ENCODE data around the gene SMIM7.
"Not testable (repeated sequence)": the region's sequence is repeated elsewhere in the genome, so short reads cannot be mapped to it uniquely, and the experiment has no call there.

Gene SMIM7

DNA sequence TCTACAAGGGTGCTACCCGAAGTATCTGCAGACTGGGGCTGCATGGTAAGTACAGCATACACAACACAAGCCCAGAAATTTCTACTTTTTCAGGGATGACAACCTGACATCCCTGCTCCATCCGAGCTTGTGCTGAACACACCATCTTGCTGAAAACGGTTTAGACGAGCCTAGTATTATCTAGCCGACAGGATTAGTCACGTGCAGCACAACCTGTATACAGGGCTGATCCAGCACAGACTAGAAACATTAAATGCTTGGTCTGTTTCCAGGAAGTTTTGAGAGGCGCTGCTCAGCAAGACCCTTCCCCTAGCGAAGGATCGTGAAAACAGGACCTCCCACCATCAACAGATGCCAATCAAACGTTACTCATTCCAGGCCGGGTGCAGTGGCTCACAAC, 4.2 kb downstream of the SMIM7 start:
- no peak for DNase-seq (ENCODE audit: low spot score)

GRCh38 chr19:16654627-16655026, 5.3 kb downstream of the SMIM7 start:
- no peak for DNase-seq (ENCODE audit: low spot score)

GRCh38 chr19:16654140-16654539, 5.8 kb downstream of the SMIM7 start:
- DNase-seq (ENCODE audit: low spot score): peak; percentile 16

DNA sequence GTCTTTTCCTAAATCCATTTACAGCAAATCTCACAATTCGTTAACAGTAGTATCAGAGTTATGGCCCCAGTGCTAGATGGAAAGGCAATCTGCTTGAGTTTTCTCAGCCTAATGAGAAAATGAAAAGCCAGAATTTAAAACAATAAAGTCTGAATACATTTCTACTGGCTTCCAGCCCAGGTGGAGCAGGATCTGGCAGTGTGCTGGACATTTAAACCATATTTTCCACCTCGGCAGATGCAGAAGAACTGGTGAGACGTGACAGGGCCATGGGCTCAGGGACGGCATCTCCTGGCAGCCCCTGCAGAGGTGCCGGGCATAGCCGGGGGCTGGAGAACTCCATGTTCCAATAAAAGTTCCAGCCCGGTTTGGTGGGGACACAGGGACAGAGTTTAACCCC, 7.1 kb downstream of the SMIM7 start:
- DNase-seq (ENCODE audit: low spot score): no peak

GRCh38 chr19:16651421-16652188, 8.3 kb downstream of the SMIM7 start:
- DNase-seq (ENCODE audit: low spot score): not testable (repeated sequence)

- no peak for DNase-seq (ENCODE audit: low spot score)
Observed at GRCh38 chr19:16650821-16651220, 9.1 kb downstream of the SMIM7 start.

DNA sequence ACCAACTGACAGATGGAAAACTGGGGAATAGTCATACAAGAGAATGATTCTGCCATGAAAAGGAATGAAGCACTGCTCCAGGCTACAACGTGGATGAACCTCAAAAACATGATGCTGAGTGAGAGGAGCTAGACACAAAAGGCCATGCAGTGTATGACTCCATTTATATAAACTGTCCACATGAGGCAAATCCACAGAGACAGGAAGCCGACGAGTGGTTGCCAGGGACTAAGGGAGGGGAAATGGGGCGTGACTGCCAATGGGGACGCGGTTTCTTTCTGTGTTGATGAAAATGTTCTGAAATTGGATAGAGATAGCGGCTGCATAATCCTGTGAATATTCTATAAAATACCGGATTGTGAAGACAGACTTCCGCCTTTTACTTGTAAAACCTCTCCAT, 10.2 kb downstream of the SMIM7 start:
- DNase-seq (ENCODE audit: low spot score): no peak

- no peak for DNase-seq (ENCODE audit: low spot score)
Observed at GRCh38 chr19:16645140-16645539, 14.8 kb downstream of the SMIM7 start.

DNA sequence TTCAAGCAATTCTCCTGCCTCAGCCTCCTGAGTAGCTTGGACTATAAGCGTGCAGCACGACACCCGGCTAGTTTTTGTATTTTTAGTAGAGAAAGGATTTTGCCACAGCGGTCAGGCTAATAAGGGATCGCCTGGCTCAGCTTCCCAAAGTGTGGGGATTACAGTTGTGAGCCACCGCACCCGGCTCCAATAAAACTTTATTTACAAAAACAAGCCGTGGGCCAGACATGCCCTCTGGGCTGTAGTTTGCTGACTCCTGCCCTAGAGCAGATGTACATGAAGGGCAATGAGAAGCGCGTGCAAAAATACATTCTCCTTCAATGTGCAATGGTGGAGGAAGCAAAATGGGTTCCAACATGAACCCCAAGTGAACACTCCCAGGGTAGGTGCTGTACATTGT, 18.2 kb downstream of the SMIM7 start:
- DNase-seq (ENCODE audit: low spot score): no peak

DNA sequence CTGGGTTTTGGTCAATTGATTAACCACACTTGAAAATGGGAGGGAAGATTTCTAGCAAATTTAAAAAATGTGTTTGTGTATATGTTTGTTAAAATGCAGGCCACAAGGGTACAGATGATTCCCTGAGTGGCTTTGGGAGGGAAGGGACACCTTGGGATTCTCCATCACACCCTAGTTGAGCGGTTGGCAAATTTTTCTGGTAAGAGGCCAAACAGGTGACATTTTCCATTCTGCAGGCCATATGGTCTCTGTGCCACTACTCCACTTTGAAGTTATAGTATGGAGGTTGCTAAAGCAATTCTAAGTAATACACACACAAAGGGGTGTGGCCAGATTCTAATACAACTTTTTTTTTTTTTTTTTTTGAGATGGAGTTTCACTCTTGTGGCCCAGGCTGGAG, 19.0 kb downstream of the SMIM7 start:
- no peak for DNase-seq (ENCODE audit: low spot score)

DNA sequence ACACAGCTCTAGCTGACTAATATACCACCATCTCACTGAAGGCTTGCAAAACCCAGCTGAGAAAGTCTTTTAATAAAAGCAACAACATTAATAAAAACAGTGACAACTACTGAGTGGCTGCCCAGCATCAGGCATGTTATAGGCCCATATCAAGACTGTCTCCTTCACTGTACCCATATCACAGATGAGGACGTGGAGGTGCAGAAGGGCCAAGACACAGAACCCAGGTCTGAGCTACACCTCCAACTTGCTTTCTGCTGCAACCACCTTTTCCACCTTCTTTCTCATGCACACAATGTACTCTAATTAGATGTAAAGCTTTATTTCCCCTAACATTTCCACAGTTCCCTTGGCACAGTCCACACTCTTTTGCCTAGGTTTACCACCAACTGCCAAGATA, 21.3 kb downstream of the SMIM7 start:
- DNase-seq (ENCODE audit: low spot score): no peak

- no peak for DNase-seq (ENCODE audit: low spot score)
Observed at GRCh38 chr19:16637535-16637934, 22.4 kb downstream of the SMIM7 start.

GRCh38 chr19:16631465-16631864, 28.5 kb downstream of the SMIM7 start:
- DNase-seq (ENCODE audit: low spot score): no peak

GRCh38 chr19:16628984-16629691, 30.8 kb downstream of the SMIM7 start:
- DNase-seq (ENCODE audit: low spot score): no peak

DNA sequence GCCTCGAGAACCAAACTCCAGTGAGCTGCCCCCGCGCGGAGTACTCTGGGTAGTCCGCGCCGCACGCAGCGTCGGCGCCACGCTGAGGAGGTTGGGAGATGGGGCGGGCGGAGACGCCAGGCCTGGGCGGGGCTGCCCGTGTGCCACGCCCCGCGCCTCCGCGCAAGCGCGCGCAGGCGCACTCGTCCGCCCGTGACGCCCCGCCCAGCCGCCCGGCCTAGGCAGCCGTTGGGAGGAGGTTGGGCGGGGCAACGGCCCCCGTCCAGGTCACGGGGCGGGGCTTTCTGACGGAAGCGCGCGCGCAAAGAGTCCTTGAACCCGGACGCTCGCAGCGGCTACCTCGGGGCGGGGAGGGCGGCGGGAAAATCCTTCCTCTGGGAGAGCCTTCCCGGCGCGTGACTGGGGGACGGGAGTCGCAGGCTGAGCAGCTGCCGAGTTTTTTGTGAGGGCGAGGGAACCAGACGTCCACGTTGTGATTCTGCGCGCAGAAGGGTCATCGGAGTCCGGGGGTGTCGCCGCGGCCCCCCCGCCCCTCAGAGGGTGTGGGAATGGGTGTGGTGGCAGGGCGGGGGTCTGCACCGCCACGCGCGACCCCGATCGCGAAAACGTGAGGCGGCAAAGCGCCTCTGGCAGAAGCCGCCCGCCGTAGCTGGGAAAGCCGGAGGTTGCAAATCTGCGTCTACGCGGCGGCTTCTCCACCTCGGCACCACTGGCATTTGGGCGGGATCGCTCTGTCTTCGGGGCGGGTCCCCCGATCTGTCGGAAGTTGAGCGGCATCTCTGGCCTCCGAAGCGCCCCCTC, 31.6 kb downstream of the SMIM7 start, which contains the start of gene MED26:
Gene MED26 (minus strand): TSS at position 22 of the 801 bp plus-strand sequence. CDS start 261 bp downstream, outside the sequence.
- DNase-seq (ENCODE audit: low spot score): peak; percentile 89

- DNase-seq (ENCODE audit: low spot score): no peak
Observed at GRCh38 chr19:16627928-16628182, 32.1 kb downstream of the SMIM7 start.

- DNase-seq (ENCODE audit: low spot score): no peak
Observed at GRCh38 chr19:16627193-16627927, 32.6 kb downstream of the SMIM7 start.

DNA sequence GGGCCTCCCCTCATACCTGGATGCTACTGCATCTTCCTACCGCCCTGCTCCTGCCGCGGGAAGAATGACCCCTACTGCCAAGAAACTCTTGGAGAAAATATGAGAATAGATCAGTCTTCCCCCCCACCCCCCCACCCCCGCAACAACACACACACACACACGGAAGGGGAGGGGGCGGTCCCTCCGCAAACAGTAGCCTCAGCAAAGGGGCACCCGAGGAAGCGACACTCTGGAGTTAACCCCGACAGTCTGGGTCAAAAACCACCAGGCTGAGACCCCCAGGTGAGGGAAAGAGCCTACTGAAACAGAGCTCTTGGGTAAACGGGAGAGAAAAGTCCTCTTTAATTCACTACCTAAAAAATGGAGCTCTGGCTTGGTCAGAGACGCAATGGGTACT, 33.1 kb downstream of the SMIM7 start:
- no peak for DNase-seq (ENCODE audit: low spot score)

- DNase-seq (ENCODE audit: low spot score): no peak
Observed at GRCh38 chr19:16625163-16625958, 34.6 kb downstream of the SMIM7 start.

GRCh38 chr19:16624236-16624635, 35.7 kb downstream of the SMIM7 start:
- no peak for DNase-seq (ENCODE audit: low spot score)

DNA sequence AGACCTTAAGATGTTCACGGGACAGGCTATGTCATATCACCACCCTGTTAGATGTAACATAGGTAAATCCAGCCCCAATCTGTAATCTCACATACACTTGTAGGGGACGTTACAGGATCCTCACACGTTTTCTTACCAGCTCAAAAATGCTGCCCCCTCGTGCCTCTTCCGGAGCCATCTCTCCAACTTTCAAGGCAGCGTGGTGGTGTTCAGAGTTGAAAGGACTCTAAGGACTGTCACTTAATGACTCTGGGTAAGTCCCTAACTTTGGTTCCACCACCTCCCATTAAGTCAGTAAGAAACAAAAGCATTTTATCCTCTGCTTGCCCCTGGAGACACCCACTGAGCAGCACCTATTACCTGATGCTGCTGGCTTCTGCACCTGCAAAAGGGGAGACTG, 36.4 kb downstream of the SMIM7 start:
- no peak for DNase-seq (ENCODE audit: low spot score)
